GM20000 (cell line): ENCODE data around the gene TMEM245.

Experiments used
- DNase-seq: peaks from one replicate; pipeline ENCODE4 v3.0.0; 2012; ENCODE audit warnings: low spot score
- CTCF ChIP-seq: IDR thresholded peaks from 2 replicates; pipeline ENCODE4 v1.5.1; 2012; ENCODE audit warnings: mild to moderate bottlenecking, control low read depth; ENCODE audit errors: extremely low read depth, missing control alignments

TMEM245 gene

DNA sequence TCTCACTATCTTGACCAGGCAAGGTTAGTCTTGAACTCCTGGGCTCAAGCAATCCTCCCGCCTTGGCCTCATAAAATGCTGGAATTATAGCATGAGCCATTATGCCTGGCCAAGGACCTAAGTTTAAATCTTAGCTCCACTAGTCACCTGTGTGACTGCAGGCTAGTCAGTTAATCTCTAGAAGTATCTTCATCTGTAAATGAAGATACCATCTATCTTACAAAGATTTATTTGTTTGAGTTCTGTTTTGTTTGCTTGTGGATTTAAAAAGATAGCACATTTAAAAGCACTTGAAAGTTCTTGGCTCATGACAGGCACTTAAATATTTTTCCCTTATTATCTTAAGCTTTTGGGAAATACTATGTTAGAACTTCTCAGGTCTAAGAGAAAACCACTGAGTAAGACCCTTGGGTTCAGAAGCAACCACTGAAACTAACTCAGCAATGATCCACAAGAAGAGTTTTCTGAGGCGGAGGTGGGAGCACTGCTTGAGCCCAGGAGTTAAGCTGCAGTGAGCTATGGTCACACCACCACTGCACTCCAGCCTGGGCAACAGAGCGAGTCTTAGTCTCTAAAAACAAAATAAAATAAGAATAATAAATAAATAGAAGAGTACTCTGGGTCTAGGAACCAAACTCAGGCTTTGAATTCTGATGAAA lies 19.1 kb downstream of the TMEM245 start:
- DNase-seq, result no peak
- TF ChIP-seq CTCF, result no peak

DNA sequence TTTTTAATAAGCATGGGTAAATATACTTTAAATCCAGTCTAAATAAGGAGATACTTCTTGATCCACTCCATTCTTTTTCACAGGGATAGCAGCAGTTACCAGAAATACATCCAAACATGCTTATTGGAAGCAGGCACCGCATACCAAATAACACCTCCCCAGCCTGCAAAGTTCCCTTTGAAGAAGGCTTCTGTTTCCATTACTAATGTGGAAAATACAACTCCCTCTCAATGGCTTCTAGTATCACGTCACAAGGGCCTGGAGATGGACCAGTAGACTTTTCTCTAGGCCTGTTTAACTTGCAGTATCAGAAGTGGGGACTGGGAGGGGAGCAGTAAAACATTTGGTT lies 20.8 kb downstream of the TMEM245 start:
- no peak for DNase-seq

GRCh38 chr9:109098171-109098959 lies 21.4 kb downstream of the TMEM245 start:
- DNase-seq, result no peak
- TF ChIP-seq CTCF, result no peak

More for the DNA sequence above, 20.8 kb downstream of the TMEM245 start:
- TF ChIP-seq CTCF, result no peak

DNA sequence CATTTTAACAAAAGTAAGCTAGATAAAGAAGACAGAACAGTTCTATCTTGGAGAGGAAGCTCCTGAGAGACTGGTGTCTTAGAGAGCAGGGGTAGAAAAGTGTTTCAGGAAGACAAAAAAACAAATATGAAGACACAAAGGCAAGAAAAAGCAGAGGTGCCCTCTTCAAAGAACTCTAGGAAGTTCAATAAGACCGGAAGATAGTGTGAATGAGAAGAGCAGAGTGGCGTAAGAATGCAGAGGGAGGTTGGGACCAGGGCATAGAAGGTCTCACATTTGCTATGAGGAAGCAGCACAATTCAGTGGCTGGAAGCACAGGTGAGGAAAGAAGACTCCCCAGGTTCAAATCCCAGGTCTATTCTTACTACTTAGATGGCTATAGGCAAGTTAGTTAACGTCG lies 22.6 kb downstream of the TMEM245 start:
- no peak for TF ChIP-seq CTCF
- no peak for DNase-seq

GRCh38 chr9:109095321-109095720 lies 24.4 kb downstream of the TMEM245 start:
- TF ChIP-seq CTCF, result no peak

DNA sequence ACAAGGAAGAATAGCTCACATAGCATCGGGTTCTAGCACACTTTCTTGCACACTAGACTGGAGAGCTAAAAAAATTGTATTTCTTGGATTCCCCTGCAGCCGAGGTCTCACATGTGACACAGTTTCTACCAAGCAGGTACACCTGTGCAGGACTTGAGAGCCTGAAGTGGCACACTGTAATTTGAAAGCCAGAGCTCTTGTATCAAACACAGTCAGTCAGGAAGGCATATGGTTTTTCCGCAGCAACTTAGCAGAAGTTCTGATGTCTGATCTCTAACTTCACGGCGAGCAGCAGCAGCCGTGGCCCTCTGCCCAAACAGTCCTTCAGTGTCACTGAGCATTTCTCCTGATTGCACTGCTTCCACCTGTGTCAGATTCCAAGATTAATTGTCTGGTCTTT lies 25.5 kb downstream of the TMEM245 start:
- no peak for TF ChIP-seq CTCF
- no peak for DNase-seq

More at GRCh38 chr9:109095321-109095720, 24.4 kb downstream of the TMEM245 start:
- DNase-seq, result no peak

GRCh38 chr9:109092587-109092986 lies 27.2 kb downstream of the TMEM245 start:
- no peak for TF ChIP-seq CTCF

More at GRCh38 chr9:109092587-109092986, 27.2 kb downstream of the TMEM245 start:
- no peak for DNase-seq
